Ascending aorta (tissue), 2 donors: ENCODE results near the gene FRMPD4. TPM values are rescaled to one million over a fixed set of nuclear protein-coding genes. Genes with fewer than 3 reads are reported as not detected.

ENCODE experiments used
- DNase-seq, 2 donors: peaks; one replicate each; pipeline ENCODE4 v3.0.0-alpha.2; 2019; ENCODE audit warnings: low spot score in 2 of 2
- H3K27ac ChIP-seq, 2 donors: fragments of 200-600 bp; sonication (generic); one replicate each; pipeline ENCODE4 v1.5.1; 2016 to 2017; ENCODE audit warnings: mild to moderate bottlenecking in 1 of 2
- H3K27me3 ChIP-seq: fragments of 200-600 bp; sonication (generic); one replicate; pipeline ENCODE4 v1.5.1; 2017
- H3K36me3 ChIP-seq, 2 donors: fragments of 200-600 bp; sonication (generic); one replicate each; pipeline ENCODE4 v1.5.1; 2016
- H3K4me1 ChIP-seq, 2 donors: fragments of 200-600 bp; sonication (generic); one replicate each; pipeline ENCODE4 v1.5.1; 2016 to 2017; ENCODE audit warnings: mild to moderate bottlenecking in 1 of 2
- H3K4me3 ChIP-seq, 2 donors: fragments of 200-600 bp; sonication (generic); one replicate each; pipeline ENCODE4 v1.5.1; 2016 to 2017; ENCODE audit warnings: mild to moderate bottlenecking in 1 of 2
- H3K9me3 ChIP-seq, 2 donors: fragments of 200-600 bp; sonication (generic); one replicate each; pipeline ENCODE4 v1.5.1; 2016
- intact Hi-C: fragments of 100-400 bp; cut with DNase I; formaldehyde crosslinking; loops from one replicate; pipeline ENCODE4 v1.15.1; 2023
- total RNA-seq: library from RNA; depleted of rRNA; stranded (reverse); fragments of >200 nt; gene quantifications from one replicate; pipeline ENCODE4 v1.1.0, GENCODE V29; 2016
- TF ChIP-seq, protein P1 (sequence below), 3 experiments: fragments of 200-600 bp in 2 of 3; fragments of 450-650 bp in 1 of 3; sonication (generic) in 2 of 3; IDR thresholded peaks; one replicate each; pipeline ENCODE4 v1.5.1; 2016 to 2019; ENCODE audit warnings: antibody characterized with exemption in 3 of 3, mild to moderate bottlenecking in 1 of 3, moderate library complexity in 1 of 3

Gene FRMPD4
- total RNA-seq, 1 donor from 2014 or later = not detected

GRCh38 chrX:12327836-12328235 lies 189.6 kb downstream of the FRMPD4 start:
- TF ChIP-seq, protein P1, sequence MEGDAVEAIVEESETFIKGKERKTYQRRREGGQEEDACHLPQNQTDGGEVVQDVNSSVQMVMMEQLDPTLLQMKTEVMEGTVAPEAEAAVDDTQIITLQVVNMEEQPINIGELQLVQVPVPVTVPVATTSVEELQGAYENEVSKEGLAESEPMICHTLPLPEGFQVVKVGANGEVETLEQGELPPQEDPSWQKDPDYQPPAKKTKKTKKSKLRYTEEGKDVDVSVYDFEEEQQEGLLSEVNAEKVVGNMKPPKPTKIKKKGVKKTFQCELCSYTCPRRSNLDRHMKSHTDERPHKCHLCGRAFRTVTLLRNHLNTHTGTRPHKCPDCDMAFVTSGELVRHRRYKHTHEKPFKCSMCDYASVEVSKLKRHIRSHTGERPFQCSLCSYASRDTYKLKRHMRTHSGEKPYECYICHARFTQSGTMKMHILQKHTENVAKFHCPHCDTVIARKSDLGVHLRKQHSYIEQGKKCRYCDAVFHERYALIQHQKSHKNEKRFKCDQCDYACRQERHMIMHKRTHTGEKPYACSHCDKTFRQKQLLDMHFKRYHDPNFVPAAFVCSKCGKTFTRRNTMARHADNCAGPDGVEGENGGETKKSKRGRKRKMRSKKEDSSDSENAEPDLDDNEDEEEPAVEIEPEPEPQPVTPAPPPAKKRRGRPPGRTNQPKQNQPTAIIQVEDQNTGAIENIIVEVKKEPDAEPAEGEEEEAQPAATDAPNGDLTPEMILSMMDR (IDR thresholded peaks at IDR 0.05) = no peak
- intact Hi-C loops = no loop called here
- Histone ChIP-seq H3K4me1 (no peaks in the 10 kb centered on the region), H3K27ac (no peak overlapping the region), H3K27me3 (no peaks in the 10 kb centered on the region), H3K9me3 (no peaks in the 10 kb centered on the region), H3K36me3 (no peaks in the 10 kb centered on the region), H3K4me3 (no peak overlapping the region)
- DNase-seq = no peak

- intact Hi-C loops = no loop called here
- DNase-seq = no peak
- TF ChIP-seq, protein P1 (IDR thresholded peaks at IDR 0.05) = no peak
- H3K27ac ChIP-seq = no peak overlapping the region
- H3K36me3 ChIP-seq = no peaks in the 10 kb centered on the region
- no peaks in the 10 kb centered on the region for H3K4me1 ChIP-seq
- no peaks in the 10 kb centered on the region for H3K27me3 ChIP-seq
- no peak overlapping the region for H3K4me3 ChIP-seq
- H3K9me3 ChIP-seq = no peaks in the 10 kb centered on the region
Observed at GRCh38 chrX:12329476-12329875, 191.2 kb downstream of the FRMPD4 start.

GRCh38 chrX:12330841-12331240 lies 192.6 kb downstream of the FRMPD4 start:
- no peaks in the 10 kb centered on the region for H3K4me1 ChIP-seq
- H3K9me3 ChIP-seq = no peaks in the 10 kb centered on the region
- no peak overlapping the region for H3K27ac ChIP-seq
- TF ChIP-seq, protein P1 (IDR thresholded peaks at IDR 0.05) = no peak
- intact Hi-C loops = no loop called here
- no peaks in the 10 kb centered on the region for H3K27me3 ChIP-seq
- DNase-seq = no peak
- H3K36me3 ChIP-seq = no peaks in the 10 kb centered on the region
- no peak overlapping the region for H3K4me3 ChIP-seq

- intact Hi-C loops = no loop called here
- Histone ChIP-seq H3K4me3 (no peak overlapping the region), H3K27me3 (no peaks in the 10 kb centered on the region), H3K36me3 (no peaks in the 10 kb centered on the region), H3K27ac (no peak overlapping the region), H3K4me1 (no peaks in the 10 kb centered on the region), H3K9me3 (no peaks in the 10 kb centered on the region)
- no peak for DNase-seq
- TF ChIP-seq, protein P1 (IDR thresholded peaks at IDR 0.05) = no peak
Observed at GRCh38 chrX:12332786-12333347, 194.6 kb downstream of the FRMPD4 start.

- intact Hi-C loops = no loop called here
Observed at GRCh38 chrX:12339921-12340320, 201.6 kb downstream of the FRMPD4 start.

More at GRCh38 chrX:12339921-12340320, 201.6 kb downstream of the FRMPD4 start:
- Histone ChIP-seq H3K9me3 (no peaks in the 10 kb centered on the region), H3K36me3 (no peaks in the 10 kb centered on the region), H3K4me3 (no peak overlapping the region), H3K27me3 (no peaks in the 10 kb centered on the region), H3K27ac (no peak overlapping the region), H3K4me1 (no peaks in the 10 kb centered on the region)
- DNase-seq = no peak
- TF ChIP-seq, protein P1 (IDR thresholded peaks at IDR 0.05) = no peak
